DMS53 (cell line): ENCODE data around the gene TIMM23.
"Not testable (repeated sequence)": the region's sequence is repeated elsewhere in the genome, so short reads cannot be mapped to it uniquely, and the experiment has no call there.

ENCODE experiments used
- DNase-seq: peaks from one replicate; lab custom pipeline; 2025; lab: John Stamatoyannopoulos, UW

Gene TIMM23

GRCh38 chr10:45997994-45998763 lies 25.9 kb downstream of the TIMM23 start:
- no peak for DNase-seq

GRCh38 chr10:45999955-46000354 lies 27.7 kb downstream of the TIMM23 start:
- DNase-seq, result not testable (repeated sequence)

- DNase-seq, result no peak
These were observed 28.2 kb downstream of the TIMM23 start for GRCh38 chr10:46000538-46000937.

DNA sequence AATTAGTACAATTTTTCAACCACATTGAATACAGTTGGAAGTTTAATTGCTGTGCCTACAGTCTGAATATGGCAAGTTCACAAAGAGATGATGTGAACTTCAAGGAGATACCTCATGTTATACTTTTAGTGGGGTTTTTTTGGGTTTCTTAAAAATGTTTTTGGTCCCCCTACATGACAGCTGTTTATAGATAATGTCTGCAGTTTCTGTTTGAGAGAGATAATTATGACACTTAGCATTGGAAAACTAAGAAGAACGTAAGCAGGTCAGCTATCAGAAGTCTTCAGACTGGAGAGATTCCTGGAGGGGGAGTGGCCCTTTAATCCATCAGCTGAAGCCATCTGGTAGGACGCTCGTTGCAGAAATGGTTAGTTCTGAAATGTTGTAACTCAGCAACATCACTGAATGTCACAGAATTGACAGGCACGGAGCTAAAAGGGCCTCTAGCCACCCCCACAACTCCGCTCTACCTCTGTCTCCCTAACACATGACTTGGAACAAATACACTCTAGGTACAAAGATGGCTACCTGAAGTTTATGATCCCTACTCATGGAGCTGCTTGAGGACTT lies 29.0 kb downstream of the TIMM23 start:
- DNase-seq, result no peak

- DNase-seq, result not testable (repeated sequence)
These were observed 29.9 kb downstream of the TIMM23 start for GRCh38 chr10:46002189-46002687.

DNA sequence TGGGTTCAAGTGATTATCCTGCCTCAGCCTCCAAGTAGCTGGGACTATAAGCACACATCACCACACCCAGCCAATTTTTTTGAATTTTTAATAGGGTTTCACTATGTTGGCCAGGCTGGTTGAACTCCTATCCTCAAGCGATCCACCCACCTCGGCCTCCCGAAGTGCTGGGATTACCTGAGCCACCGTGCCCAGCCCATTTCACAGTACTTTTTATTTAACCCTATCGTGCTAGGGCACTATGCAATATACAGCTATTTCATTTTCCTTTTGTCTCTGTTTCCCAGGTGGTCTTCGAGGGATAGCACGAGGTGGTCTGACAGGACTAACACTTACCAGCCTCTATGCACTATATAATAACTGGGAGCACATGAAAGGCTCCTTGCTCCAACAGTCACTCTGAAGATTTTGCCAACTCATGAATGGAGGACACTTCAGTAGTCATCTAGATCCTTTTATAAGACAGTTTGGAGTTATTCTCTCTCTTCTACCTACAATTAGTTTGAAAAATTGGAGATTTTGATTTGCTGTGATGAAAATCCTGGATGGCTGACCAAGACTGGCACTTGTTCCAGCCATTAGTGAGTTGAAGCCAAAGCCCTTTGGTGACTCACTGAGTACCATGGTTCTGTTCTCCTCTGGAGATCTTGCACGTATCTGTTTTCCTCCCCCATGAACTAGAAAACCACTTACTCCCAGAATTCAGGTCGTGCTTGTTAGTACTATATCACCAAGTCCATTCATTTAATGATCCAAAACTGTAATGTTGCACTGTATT lies 30.8 kb downstream of the TIMM23 start:
- no peak for DNase-seq

DNA sequence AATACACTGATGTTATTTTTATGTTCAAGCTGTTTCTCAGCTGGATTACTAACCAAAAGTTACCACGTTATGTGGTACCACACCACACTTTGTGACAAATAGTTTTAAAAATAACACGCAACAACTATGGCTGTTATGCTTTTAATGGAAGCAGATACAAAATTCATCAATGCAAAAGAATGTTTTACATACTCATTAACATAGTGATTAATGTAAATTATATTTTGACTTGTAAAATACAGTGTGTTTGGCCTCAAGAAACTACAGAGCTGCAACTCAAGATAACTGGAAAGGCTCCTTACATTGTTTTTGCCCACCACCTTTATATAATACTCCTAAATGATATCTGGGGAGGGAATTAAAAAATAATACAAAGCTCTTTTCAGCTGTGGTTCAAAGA lies 32.7 kb downstream of the TIMM23 start:
- DNase-seq, result no peak

GRCh38 chr10:46005383-46005782 lies 33.1 kb downstream of the TIMM23 start:
- no peak for DNase-seq

DNA sequence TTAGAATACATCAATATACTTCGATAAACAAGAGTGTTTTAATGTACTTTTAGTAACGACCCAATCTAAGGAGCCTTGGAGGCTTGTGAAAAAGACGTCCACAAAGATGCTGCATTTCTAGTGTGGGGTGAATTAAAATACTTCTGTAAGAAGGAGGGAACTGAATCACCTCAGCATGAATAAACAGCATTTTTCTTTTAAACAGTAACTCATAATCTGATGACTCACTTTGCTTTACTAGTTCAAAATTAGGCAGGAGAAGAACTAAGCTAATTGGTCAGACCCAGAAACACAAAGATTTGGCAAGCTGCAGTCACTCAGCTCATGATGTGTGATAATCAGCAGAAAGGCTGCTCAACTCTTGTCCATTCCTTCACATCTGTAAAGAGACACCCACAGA lies 33.9 kb downstream of the TIMM23 start:
- no peak for DNase-seq

DNA sequence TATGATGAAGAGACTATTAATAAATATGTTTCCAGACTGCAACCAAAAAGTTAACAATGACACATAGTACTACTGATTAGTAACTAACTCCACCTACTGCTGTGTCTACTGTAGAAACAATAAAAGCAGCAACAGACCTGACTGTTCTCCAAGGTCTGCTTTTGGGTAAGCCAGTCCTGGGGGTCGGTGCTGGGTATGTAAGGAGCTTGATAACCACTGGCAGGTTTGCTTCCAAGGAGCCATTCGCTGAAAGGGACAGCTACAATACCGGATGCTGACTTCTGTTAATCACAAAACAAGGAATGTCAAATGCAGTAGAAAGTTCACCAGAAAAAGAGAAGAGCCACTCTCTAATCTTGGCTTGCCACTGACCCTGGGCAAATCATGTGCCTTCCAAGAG lies 40.5 kb downstream of the TIMM23 start:
- no peak for DNase-seq

- no peak for DNase-seq
These were observed 41.9 kb downstream of the TIMM23 start for GRCh38 chr10:46014206-46014605.

GRCh38 chr10:46014683-46015405 lies 42.6 kb downstream of the TIMM23 start:
- no peak for DNase-seq

GRCh38 chr10:46016190-46016589 lies 43.9 kb downstream of the TIMM23 start:
- DNase-seq, result no peak

- DNase-seq, result no peak
These were observed 44.5 kb downstream of the TIMM23 start for GRCh38 chr10:46016811-46017210.

DNA sequence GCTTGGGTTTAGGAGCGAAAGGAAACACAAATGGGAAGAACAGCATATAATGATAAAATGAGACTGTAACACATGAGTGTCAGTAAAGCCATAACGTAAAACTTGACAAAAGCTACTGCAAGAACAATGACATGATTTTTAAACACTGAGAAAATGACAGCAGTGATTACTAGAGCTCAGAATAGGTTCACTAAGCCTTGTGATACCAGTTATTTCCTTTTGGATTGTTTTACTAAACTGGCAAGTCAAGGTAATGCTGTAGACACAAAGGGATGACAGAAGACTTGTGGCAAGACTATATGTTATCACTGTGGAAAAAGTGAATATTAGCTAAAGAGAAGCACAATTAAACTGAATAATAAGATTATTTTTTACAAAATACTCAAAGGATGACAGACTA lies 45.4 kb downstream of the TIMM23 start:
- no peak for DNase-seq

DNA sequence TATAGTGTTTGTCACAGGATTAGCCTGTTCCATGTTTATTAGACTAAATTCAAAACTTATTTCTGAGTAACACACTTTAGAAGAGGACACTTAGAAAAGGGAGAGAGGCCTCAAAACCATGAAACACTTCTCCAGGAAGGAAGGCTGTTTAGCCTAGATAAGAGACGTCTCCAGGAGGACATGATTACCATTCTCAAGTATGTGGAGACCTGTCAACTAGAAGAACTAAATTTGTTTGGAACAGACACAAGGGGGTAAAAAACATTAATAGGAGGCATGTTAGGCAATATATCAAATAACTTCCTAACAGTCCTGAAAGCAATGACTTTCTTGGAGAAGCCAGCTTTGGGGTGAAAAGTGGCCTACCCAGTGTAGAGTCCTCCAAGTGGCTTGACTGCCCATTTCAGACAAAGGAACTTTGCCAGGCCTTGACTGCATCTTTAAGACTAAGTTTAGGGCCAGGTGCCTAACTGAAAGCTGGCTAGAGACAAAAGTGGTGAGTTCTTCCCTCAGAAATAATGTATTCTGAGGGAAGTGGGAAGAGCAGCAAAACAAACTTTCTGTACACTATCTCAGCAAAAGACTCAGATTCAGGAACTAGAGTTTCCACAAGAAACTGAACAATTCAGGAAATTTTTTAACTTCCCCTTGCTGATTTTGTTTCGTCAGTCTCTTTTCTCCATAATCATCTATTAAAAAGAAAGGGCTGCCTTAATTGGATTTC lies 46.3 kb downstream of the TIMM23 start:
- DNase-seq, result no peak

DNA sequence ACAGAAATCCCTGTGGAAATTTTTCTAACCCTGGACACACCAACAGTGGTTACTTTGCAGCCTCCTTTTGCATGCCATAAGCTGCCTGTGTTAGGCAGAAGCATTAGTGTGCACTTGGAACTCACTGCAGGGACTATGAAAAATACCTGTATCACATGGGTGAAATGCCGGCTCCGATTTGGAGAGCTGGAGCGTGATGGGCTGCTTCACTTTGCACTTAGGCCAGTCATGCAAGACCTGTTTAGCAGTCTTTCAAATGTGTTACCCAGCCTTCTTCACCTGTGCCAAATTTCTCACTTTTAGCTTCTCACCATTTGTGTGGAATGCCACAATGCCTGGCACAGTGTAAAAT lies 46.9 kb downstream of the TIMM23 start:
- DNase-seq, result no peak

DNA sequence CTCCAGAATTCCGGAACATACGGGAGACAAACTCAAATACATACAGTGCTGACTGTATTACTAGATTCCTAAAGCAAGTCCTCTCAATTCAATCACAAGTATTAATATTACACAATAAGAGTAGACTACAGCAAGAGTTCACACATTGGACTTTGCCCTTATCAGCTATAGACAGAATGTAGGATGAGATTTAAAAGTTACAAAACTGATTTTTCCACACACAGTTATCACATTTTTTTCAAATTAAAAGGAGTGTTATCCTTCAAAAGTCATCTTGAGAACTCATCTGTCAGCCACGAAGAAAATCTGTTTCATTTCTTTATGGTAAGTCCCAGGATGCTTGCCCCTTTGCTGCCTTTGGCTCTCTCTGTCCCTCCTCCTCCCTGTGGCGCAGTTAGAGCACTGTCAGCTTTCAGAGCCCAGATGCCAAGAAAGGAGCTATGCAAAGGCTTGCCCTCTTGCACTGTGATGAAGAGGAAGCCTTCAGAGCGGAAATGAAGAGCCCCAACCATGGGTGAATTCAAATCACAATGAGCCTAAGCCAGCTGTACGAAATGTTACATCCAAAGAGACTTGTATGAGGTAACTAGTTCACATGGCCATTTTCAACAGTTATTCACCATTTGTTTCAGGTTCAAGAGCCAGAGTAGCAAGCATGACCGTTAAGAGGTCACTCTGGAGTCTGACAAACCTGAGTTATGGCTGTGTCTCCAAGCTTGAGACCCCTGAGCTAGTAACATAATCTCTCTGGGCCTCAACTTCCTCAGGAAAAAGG lies 47.5 kb downstream of the TIMM23 start:
- no peak for DNase-seq

GRCh38 chr10:46020344-46020657 lies 48.0 kb downstream of the TIMM23 start:
- no peak for DNase-seq

DNA sequence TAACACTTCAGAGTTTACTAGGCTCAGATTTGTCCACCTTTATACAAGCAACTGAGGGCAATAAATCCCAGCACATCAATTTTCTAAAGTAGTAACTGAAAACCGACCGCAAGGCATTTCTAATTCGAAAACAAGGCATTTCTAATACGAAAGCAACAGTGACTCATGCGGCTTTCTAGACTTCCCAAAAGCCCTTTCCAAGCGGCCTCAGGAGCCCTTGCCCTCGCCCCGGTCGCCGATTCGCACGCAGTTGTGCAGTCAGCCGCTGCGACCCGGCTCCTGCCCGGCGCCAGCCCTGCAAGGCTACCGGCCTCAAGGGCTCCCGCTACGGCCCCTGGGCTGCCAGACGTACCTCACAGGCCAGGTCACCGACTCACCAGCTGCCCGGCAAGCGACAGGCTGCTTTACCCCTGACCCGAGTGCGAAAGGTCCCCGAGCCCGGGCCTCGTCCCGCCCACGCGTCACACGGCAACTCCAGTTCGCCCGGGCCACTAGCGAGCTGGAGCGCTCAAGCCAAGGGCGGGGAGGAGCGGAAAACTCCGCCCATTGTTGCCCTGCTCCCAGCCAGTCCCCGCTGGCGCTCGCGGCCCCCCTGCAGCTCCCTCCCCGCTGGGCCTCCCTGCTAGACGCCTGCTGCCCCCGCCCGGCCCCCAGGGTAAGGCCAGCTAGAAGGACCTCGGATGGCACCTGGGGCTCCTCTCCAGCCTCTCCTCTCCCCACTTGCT lies 50.9 kb downstream of the TIMM23 start:
- DNase-seq, result peak; percentile 96
